Endodermal cell (in vitro differentiated cells): ENCODE data around the gene UFC1. TPM values are rescaled to one million over a fixed set of nuclear protein-coding genes. Genes with fewer than 3 reads are reported as not detected.

Experiments
- DNase-seq: peaks from one replicate; pipeline ENCODE4 v3.0.0-alpha.2; 2017
- H3K27ac ChIP-seq: 2 replicates; pipeline ENCODE4 v1.5.1; 2013; ENCODE audit warnings: mild to moderate bottlenecking, low read depth, low read length, moderate library complexity
- H3K27me3 ChIP-seq: 2 replicates; pipeline ENCODE4 v1.6.1; 2013; ENCODE audit warnings: mild to moderate bottlenecking, low read length, moderate library complexity; ENCODE audit not compliant: insufficient read depth, control insufficient read depth, poor library complexity, severe bottlenecking
- H3K36me3 ChIP-seq: 2 replicates; pipeline ENCODE4 v1.7.0; 2013; ENCODE audit warnings: mild to moderate bottlenecking, low read length, moderate library complexity; ENCODE audit not compliant: control insufficient read depth, insufficient read depth
- H3K4me1 ChIP-seq: one replicate; pipeline ENCODE4 v1.7.0; 2013; ENCODE audit warnings: low read length; ENCODE audit not compliant: control insufficient read depth, insufficient read depth
- H3K4me3 ChIP-seq: 2 replicates; pipeline ENCODE4 v1.5.1; 2013; ENCODE audit warnings: mild to moderate bottlenecking, low read length, moderate library complexity
- H3K9ac ChIP-seq: 2 replicates; pipeline ENCODE4 v1.6.1; 2013; ENCODE audit warnings: mild to moderate bottlenecking, low read length, moderate library complexity; ENCODE audit not compliant: poor library complexity, severe bottlenecking; ENCODE audit errors: extremely low read depth
- H3K9me3 ChIP-seq: 2 replicates; pipeline ENCODE4 v1.6.1; 2013; ENCODE audit warnings: mild to moderate bottlenecking, low read length, moderate library complexity; ENCODE audit not compliant: control insufficient read depth
- H3K27ac Mint-ChIP-seq: 2 replicates; pipeline ENCODE4 v1.8.0; 2020; ENCODE audit warnings: mixed read lengths
- H3K27me3 Mint-ChIP-seq: 2 replicates; pipeline ENCODE4 v1.8.0; 2021; ENCODE audit warnings: mild to moderate bottlenecking, mixed read lengths; ENCODE audit not compliant: insufficient read depth
- H3K36me3 Mint-ChIP-seq: 2 replicates; pipeline ENCODE4 v1.8.0; 2020; ENCODE audit warnings: low read depth, mixed read lengths
- H3K4me1 Mint-ChIP-seq: 2 replicates; pipeline ENCODE4 v1.8.0; 2020; ENCODE audit warnings: mixed read lengths
- H3K4me3 Mint-ChIP-seq: 2 replicates; pipeline ENCODE4 v1.8.0; 2020; ENCODE audit warnings: mild to moderate bottlenecking, moderate library complexity, mixed read lengths
- H3K9me3 Mint-ChIP-seq: 2 replicates; pipeline ENCODE4 v1.8.0; 2020; ENCODE audit warnings: mild to moderate bottlenecking, mixed read lengths
- WGBS, 2 experiments: methylation state at CpG; one replicate each; pipeline versions ENCODE4 v1.1.5 to v1.1.7; 2013; ENCODE audit warnings: missing lambda C conversion rate in 2 of 2, mixed read lengths in 1 of 2; ENCODE audit not compliant: insufficient coverage in 1 of 2, insufficient read length in 1 of 2; 5-methylcytosine and 5-hydroxymethylcytosine counted together
- total RNA-seq, 2 donors: library from RNA; stranded (reverse); fragmentation: NEBNext Ultra II Directional in 1 of 2; extraction: Animal tissue kit (Norgen Biotek cat#: 25700) in 1 of 2; gene quantifications; 2 replicates in 1 of 2; 3 replicates in 1 of 2; pipeline ENCODE4 v1.2.1, GENCODE V29; 2021
- TF ChIP-seq, protein P1 (sequence below): fragments of 200-600 bp; sonication (generic); conservative IDR thresholded peaks from 2 replicates; pipeline ENCODE4 v1.5.0; 2021; ENCODE audit warnings: antibody characterized with exemption, mild to moderate bottlenecking

Gene UFC1
- total RNA-seq, 2 donors from 2014 or later: 89.5 to 97.1 TPM

DNA sequence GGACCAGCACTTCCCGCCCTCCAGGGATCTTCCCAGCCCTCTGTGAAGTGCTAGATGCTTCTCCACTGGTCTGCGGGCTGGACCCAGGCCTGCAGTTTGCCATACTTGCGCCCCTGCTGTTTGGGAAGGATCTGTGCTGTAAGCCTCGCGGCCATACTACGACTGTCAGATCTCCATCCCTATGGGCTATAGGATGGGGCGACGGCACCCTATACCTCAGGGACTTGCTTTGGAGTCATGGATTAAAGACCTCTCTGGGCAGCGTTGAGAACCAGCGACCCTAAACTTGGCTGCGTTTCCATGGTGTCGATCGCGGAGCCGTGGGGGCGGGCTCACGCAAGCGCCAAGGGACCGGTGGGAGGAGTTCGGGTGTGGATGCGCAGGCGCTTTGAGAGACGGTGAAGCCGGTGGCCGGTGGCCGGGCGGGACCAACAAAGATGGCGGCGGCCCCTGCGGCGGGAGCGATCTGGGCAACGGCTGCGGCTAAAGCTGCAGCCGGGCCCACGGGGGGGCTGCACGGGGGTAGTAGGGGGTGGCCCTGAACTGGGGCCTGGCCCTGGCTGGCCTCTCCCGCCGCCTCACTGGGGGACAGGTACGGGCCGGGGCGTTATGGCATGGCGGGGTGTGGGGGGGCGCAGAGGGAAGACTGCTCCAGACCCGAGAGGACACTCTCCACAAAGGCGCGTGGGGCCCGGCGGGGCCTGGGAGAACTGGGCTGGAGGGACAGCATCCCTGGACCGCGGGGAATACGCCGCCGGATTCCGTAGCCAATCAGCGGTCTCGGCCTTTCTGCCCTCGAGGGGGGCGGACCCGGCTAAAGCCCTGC, 5.5 kb downstream of the UFC1 start, which contains the start of gene USP21:
Gene USP21 (plus strand): TSS at position 414 of the 826 bp plus-strand sequence. CDS start 1,141 bp downstream, outside the sequence.
- no peaks in the 10 kb centered on the region for H3K27me3 Mint-ChIP-seq
- Histone ChIP-seq H3K4me3 (peak within 1 kb of the TSS; percentile 86), H3K27ac (peak within 1 kb of the TSS; percentile 79), H3K9me3 (no peaks in the 10 kb centered on the region), H3K27me3 (no peaks in the 10 kb centered on the region), H3K36me3 (peaks cover 46% of the 10 kb centered on the region), H3K9ac (peak within 1 kb of the TSS; percentile 68), H3K4me1 (no peaks in the 10 kb centered on the region)
- TF ChIP-seq, protein P1, sequence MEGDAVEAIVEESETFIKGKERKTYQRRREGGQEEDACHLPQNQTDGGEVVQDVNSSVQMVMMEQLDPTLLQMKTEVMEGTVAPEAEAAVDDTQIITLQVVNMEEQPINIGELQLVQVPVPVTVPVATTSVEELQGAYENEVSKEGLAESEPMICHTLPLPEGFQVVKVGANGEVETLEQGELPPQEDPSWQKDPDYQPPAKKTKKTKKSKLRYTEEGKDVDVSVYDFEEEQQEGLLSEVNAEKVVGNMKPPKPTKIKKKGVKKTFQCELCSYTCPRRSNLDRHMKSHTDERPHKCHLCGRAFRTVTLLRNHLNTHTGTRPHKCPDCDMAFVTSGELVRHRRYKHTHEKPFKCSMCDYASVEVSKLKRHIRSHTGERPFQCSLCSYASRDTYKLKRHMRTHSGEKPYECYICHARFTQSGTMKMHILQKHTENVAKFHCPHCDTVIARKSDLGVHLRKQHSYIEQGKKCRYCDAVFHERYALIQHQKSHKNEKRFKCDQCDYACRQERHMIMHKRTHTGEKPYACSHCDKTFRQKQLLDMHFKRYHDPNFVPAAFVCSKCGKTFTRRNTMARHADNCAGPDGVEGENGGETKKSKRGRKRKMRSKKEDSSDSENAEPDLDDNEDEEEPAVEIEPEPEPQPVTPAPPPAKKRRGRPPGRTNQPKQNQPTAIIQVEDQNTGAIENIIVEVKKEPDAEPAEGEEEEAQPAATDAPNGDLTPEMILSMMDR: peak; percentile 56
- 3 to 7% methylated on average over 25 to 60 of the region's 60 CpGs for WGBS, 2 experiments
- peak within 1 kb of the TSS; percentile 77 for H3K4me3 Mint-ChIP-seq
- H3K4me1 Mint-ChIP-seq: peaks cover 25% of the 10 kb centered on the region
- peak; percentile 97 for DNase-seq
- H3K27ac Mint-ChIP-seq: peak within 1 kb of the TSS; percentile 89
- H3K36me3 Mint-ChIP-seq: peaks cover 31% of the 10 kb centered on the region
- H3K9me3 Mint-ChIP-seq: no peaks in the 10 kb centered on the region

DNA sequence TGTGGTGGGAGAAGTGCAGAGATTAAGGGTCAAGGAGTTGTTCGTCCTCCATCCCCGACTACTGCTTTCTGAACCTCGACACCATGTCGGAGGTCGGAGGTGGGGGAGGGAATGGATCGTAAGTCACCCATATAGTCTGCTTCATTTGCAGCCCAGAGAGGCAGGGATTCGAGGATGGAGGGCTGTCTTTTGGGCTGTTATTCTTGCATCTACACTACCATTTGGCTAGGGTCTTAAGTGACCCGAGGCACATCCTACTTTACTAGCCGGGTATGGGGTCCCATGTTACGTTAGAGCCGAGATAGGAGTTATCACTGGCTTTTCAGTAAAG, 6.1 kb downstream of the UFC1 start:
- no peaks in the 10 kb centered on the region for H3K27me3 Mint-ChIP-seq
- Histone ChIP-seq H3K4me3 (peak overlapping the region; percentile 86), H3K9me3 (no peaks in the 10 kb centered on the region), H3K27me3 (no peaks in the 10 kb centered on the region), H3K9ac (peak overlapping the region; percentile 68), H3K4me1 (peaks cover under 1% of the 10 kb centered on the region), H3K27ac (no peak overlapping the region), H3K36me3 (peaks cover 52% of the 10 kb centered on the region)
- H3K4me3 Mint-ChIP-seq: peak overlapping the region; percentile 77
- TF ChIP-seq, protein P1: no peak
- H3K4me1 Mint-ChIP-seq: peaks cover 23% of the 10 kb centered on the region
- no peaks in the 10 kb centered on the region for H3K9me3 Mint-ChIP-seq
- 20 to 59% methylated on average over 3 to 11 of the region's 11 CpGs for WGBS, 2 experiments
- H3K36me3 Mint-ChIP-seq: peaks cover 35% of the 10 kb centered on the region
- DNase-seq: no peak
- H3K27ac Mint-ChIP-seq: peak overlapping the region; percentile 89

DNA sequence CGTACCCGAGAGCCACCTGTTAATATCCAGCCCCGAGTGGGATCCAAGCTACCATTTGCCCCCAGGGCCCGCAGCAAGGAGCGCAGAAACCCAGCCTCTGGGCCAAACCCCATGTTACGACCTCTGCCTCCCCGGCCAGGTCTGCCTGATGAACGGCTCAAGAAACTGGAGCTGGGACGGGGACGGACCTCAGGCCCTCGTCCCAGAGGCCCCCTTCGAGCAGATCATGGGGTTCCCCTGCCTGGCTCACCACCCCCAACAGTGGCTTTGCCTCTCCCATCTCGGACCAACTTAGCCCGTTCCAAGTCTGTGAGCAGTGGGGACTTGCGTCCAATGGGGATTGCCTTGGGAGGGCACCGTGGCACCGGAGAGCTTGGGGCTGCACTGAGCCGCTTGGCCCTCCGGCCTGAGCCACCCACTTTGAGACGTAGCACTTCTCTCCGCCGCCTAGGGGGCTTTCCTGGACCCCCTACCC, 6.9 kb downstream of the UFC1 start:
- H3K4me1 ChIP-seq: peaks cover 5% of the 10 kb centered on the region

More for the DNA sequence above, 6.9 kb downstream of the UFC1 start:
- Histone ChIP-seq H3K36me3 (peaks cover 55% of the 10 kb centered on the region), H3K9ac (no peak overlapping the region), H3K4me3 (no peak overlapping the region), H3K9me3 (no peaks in the 10 kb centered on the region), H3K27ac (no peak overlapping the region), H3K27me3 (no peaks in the 10 kb centered on the region)
- Mint-ChIP-seq H3K9me3 (no peaks in the 10 kb centered on the region), H3K4me3 (peak overlapping the region; percentile 77), H3K4me1 (peaks cover 23% of the 10 kb centered on the region), H3K36me3 (peaks cover 35% of the 10 kb centered on the region), H3K27ac (peak overlapping the region; percentile 89), H3K27me3 (no peaks in the 10 kb centered on the region)
- 96 to 98% methylated on average over 17 to 22 of the region's 22 CpGs for WGBS, 2 experiments
- DNase-seq: no peak
- TF ChIP-seq, protein P1: no peak
